BE2C (cell line): ENCODE measurements around the gene OR8D2.

Experiments
- DNase-seq: peaks from one replicate; pipeline ENCODE4 v3.0.0-alpha.2; 2020
- H3K27me3 ChIP-seq: fragments of 250-450 bp; sonication (Bioruptor Pico); 2 replicates; pipeline ENCODE4 v1.5.1; 2020; ENCODE audit warnings: mild to moderate bottlenecking
- H3K36me3 ChIP-seq: fragments of 250-450 bp; sonication (Bioruptor Pico); 2 replicates; pipeline ENCODE4 v1.5.1; 2020; ENCODE audit warnings: mild to moderate bottlenecking
- H3K4me1 ChIP-seq: fragments of 250-450 bp; sonication (Bioruptor Pico); 2 replicates; pipeline ENCODE4 v1.5.1; 2020
- H3K4me3 ChIP-seq: 2 replicates; pipeline ENCODE4 v1.5.1; 2011; ENCODE audit warnings: low read depth, low read length
- H3K9me3 ChIP-seq: fragments of 250-450 bp; sonication (Bioruptor Pico); 2 replicates; pipeline ENCODE4 v1.5.1; 2020
- TF ChIP-seq, protein P1 (sequence below): IDR thresholded peaks from 2 replicates; pipeline ENCODE4 v1.5.1; 2012; ENCODE audit warnings: mild to moderate bottlenecking, low read depth, low read length

The OR8D2 gene

DNA sequence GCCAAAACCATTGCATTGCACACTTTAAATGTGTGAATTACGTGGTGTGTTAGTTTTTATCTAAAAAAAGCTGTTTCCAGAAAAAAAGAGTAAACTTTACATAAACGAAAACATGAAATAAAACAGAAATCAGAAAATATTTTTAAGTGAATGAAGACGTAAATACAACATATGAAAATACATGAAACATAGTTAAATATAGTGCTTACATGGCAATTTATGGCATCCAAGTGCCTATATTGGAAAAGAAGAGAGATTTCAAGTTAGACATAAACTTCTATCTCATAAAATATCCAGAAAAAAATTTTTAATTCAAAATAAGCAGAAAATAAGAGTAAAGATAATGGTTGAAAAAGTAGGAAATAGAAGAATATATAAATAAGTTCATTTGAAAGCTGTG is 11.9 kb upstream of the OR8D2 start:
- H3K4me3 ChIP-seq: no peak overlapping the region
- no peaks in the 10 kb centered on the region; the same call in 1 of the 2 replicates for H3K9me3 ChIP-seq
- TF ChIP-seq, protein P1, sequence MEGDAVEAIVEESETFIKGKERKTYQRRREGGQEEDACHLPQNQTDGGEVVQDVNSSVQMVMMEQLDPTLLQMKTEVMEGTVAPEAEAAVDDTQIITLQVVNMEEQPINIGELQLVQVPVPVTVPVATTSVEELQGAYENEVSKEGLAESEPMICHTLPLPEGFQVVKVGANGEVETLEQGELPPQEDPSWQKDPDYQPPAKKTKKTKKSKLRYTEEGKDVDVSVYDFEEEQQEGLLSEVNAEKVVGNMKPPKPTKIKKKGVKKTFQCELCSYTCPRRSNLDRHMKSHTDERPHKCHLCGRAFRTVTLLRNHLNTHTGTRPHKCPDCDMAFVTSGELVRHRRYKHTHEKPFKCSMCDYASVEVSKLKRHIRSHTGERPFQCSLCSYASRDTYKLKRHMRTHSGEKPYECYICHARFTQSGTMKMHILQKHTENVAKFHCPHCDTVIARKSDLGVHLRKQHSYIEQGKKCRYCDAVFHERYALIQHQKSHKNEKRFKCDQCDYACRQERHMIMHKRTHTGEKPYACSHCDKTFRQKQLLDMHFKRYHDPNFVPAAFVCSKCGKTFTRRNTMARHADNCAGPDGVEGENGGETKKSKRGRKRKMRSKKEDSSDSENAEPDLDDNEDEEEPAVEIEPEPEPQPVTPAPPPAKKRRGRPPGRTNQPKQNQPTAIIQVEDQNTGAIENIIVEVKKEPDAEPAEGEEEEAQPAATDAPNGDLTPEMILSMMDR: no peak
- H3K4me1 ChIP-seq: no peaks in the 10 kb centered on the region
- H3K27me3 ChIP-seq: no peaks in the 10 kb centered on the region
- DNase-seq: no peak
- H3K36me3 ChIP-seq: no peaks in the 10 kb centered on the region

DNA sequence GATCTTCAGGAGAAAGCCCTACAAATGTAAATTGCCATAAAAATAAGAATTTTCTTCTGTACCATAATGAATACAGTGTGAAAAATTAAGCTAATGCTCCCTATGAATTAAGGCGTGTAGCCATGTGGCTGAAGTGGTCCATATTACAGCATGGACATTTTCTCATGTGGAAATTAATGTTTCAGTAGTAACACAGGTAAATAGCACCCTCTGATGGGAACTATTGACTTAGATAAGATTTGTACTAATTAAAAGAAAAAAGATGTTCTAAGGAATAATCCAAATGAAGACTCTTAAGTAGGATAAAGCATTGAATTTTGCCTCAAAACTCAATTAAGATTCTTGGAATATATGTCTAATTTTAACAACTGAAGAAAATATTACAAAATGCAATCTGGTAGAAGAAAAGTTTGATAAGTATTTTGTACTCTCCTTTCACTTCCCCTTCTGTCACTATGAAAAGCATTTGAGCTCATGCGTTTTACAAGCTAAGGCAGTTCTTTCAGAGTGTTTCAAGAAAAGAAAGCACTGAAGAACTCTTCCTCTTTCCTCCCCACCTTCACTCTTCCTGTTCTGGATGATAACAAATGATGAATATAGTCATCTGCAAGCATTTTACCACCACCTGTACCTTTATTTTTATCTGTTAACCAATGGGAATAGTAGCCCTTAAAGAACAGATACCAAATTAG is 9.9 kb upstream of the OR8D2 start:
- Histone ChIP-seq H3K4me3 (no peak overlapping the region), H3K4me1 (no peaks in the 10 kb centered on the region), H3K36me3 (no peaks in the 10 kb centered on the region), H3K27me3 (no peaks in the 10 kb centered on the region), H3K9me3 (no peaks in the 10 kb centered on the region; the same call in 1 of the 2 replicates)
- TF ChIP-seq, protein P1: no peak
- no peak for DNase-seq

DNA sequence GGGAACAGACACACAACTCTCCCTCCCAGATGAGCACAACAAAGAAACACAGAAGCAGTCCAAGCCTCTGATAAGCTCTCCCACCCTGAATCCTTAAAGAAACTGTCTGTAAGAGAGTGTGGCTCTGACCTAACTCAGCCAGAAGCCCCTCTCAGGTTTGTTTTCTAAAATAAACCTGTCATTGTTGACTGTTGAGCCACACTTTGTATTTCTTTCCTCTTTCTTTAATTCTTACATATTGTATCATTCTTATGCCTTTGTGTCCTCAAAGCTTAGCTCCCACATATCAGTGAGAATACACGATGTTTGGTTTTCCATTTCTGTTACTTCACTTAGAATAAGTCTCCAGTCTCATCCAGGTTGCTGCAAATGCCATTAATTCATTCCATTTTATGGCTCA is 7.8 kb upstream of the OR8D2 start:
- Histone ChIP-seq H3K4me1 (no peaks in the 10 kb centered on the region), H3K9me3 (no peaks in the 10 kb centered on the region; the same call in 1 of the 2 replicates), H3K27me3 (no peaks in the 10 kb centered on the region), H3K4me3 (no peak overlapping the region), H3K36me3 (no peaks in the 10 kb centered on the region)
- TF ChIP-seq, protein P1: no peak
- DNase-seq: no peak

DNA sequence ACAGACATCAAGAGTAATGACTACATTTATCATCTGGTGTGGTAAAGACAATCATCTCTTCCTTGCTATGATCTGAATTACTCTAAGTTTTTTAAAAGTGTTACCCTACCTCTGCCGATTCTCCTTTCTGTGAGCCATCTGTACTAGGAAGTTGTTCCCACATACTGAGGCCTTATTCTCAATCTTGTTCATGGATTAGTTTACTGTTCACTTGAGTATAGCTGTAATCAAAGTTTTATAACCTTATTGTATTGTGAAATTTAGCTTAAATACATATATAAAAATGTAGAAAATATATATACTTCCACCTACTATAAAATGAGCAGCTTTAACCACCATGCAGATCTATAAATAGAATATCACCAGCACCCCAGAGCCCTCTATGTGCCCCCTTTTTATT is 2.4 kb upstream of the OR8D2 start:
- TF ChIP-seq, protein P1: no peak
- DNase-seq: no peak
- no peak overlapping the region for H3K4me3 ChIP-seq
- no peaks in the 10 kb centered on the region for H3K4me1 ChIP-seq
- H3K27me3 ChIP-seq: no peaks in the 10 kb centered on the region
- no peaks in the 10 kb centered on the region for H3K36me3 ChIP-seq
- no peaks in the 10 kb centered on the region for H3K9me3 ChIP-seq

DNA sequence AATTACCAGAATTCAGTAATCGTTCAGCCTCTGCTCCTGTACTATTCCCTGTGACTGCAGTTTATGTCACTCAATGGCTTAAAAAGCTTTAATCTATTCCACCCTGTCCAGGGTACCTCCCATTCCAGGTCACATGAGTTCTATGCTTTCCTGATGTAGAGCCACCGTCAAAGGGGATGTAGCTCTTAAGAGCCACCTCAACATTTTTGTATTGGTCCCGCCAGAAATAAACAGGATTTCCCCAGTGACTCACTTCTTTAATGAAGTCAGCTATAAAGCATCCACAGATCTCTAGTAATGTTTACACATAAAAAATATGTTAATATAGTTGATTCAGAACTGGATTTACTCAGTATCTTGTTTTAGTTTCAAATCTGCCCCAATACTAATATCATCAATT is 4.9 kb downstream of the OR8D2 start:
- Histone ChIP-seq H3K4me3 (no peak overlapping the region), H3K9me3 (no peaks in the 10 kb centered on the region), H3K36me3 (no peaks in the 10 kb centered on the region), H3K27me3 (peaks cover 4% of the 10 kb centered on the region; the same call in 1 of the 2 replicates), H3K4me1 (no peaks in the 10 kb centered on the region)
- TF ChIP-seq, protein P1: no peak
- DNase-seq: no peak

DNA sequence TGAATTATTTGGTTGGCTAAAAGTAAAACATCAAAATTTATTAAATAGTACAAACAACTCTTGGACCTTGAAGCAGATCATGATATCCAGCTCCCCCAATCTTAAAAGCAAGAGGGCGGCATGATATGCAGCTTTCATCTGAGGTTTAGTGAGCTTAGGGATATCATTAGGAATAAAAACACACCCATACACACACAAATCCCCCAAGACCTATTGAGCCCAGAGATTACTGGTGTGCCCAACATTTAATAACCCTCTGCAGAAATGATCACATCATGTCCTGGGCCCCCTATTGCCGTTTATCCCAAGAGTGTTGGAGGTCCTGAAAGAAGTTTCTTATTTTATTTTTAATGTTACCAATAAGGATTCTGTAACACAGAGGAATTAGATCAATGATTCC is 6.1 kb downstream of the OR8D2 start, which contains the start of gene OR8D1:
TSS of gene OR8D1 (minus strand) at position 101 of the 400 bp plus-strand sequence. CDS start 3,183 bp downstream, outside the sequence.
- TF ChIP-seq, protein P1: no peak
- H3K4me1 ChIP-seq: no peaks in the 10 kb centered on the region
- H3K27me3 ChIP-seq: peaks cover 4% of the 10 kb centered on the region; the same call in 1 of the 2 replicates
- no peaks in the 10 kb centered on the region for H3K36me3 ChIP-seq
- H3K4me3 ChIP-seq: no peak within 1 kb of the TSS
- DNase-seq: no peak
- H3K9me3 ChIP-seq: no peaks in the 10 kb centered on the region
